Stomach (tissue), 4 donors: Measurements from ENCODE around the gene MAN2B1.

Source experiments
- CTCF ChIP-seq, 7 experiments: fragments of 450-650 bp in 4 of 7; fragments of 200-600 bp in 3 of 7; sonication (generic) in 3 of 7; IDR thresholded peaks; one replicate each; pipeline ENCODE4 v1.5.1; 2016 to 2019; ENCODE audit warnings: antibody characterized with exemption in 7 of 7, control low read depth in 2 of 7, mild to moderate bottlenecking in 1 of 7
- POLR2AphosphoS5 ChIP-seq, 3 donors: sonication (generic); formaldehyde crosslinking; IDR thresholded peaks; one replicate each; pipeline ENCODE4 v1.6.1; 2016; ENCODE audit warnings: antibody characterized with exemption in 3 of 3

- TF ChIP-seq CTCF (IDR thresholded peaks at IDR 0.05) (no peak), POLR2AphosphoS5 (IDR thresholded peaks at IDR 0.05) (no peak)
These were observed 43.0 kb downstream of the MAN2B1 start for GRCh38 chr19:12623361-12624031.
